ENCODE data around the gene LPAR3. TPM values are rescaled to one million over a fixed set of nuclear protein-coding genes. Genes with fewer than 3 reads are reported as not detected.
"Not testable (repeated sequence)": the region's sequence is repeated elsewhere in the genome, so short reads cannot be mapped to it uniquely, and the experiment has no call there.

LPAR3 gene
- polyA plus RNA-seq, 1 donor, result 1.1 TPM

DNA sequence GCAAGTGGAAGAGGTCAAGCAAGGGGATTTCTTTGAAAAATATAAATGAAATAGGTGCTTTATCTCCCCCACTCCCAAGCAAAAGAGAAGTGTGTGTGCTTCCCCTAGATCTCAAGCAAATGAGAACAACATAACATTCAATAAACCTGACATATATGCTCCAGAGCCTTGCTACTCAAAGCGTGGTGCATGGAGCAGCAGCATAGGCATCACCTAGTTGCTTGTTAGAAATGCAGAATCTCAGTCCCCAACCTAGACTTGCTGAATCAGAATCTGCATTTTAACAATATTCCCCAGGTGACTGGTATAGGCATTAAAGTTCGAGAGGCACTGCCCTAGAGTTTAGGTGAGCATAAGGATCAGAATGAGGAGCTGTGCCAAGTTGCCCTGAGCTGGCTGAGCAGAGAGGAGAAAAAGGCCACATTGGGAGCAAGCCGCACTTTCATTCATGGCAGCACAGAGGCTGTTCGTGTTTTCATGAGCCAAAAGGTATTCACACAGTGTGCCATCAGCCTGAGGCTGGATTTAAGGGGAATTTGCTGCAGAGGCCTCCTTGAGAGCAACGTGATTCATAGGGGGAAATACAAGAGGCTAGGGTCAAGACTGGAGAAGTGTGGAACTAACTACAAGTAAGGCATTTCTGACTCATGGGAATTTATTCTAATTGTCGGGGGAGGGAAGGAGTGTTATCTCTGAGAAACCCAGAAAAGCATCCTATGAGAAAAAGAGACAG, 14.3 kb upstream of the LPAR3 start:
- no peak overlapping the region for H3K27ac ChIP-seq (ENCODE audit: low read length)
- H3K4me3 ChIP-seq (ENCODE audit: low read length), result no peak overlapping the region
- no peaks in the 10 kb centered on the region for H3K4me1 ChIP-seq (ENCODE audit: control insufficient read depth, insufficient read depth, low read length)
- DNase-seq, result no peak
- no peaks in the 10 kb centered on the region for H3K27me3 ChIP-seq (ENCODE audit: control insufficient read depth, insufficient read depth, low read length)
- no peaks in the 10 kb centered on the region for H3K36me3 ChIP-seq (ENCODE audit: control insufficient read depth, insufficient read depth, low read length)
- WGBS (ENCODE audit: insufficient coverage, low lambda C conversion rate), result 100% methylated on average over 1 of the region's 6 CpGs
- no peaks in the 10 kb centered on the region for H3K9me3 ChIP-seq (ENCODE audit: control insufficient read depth, low read depth, low read length)

DNA sequence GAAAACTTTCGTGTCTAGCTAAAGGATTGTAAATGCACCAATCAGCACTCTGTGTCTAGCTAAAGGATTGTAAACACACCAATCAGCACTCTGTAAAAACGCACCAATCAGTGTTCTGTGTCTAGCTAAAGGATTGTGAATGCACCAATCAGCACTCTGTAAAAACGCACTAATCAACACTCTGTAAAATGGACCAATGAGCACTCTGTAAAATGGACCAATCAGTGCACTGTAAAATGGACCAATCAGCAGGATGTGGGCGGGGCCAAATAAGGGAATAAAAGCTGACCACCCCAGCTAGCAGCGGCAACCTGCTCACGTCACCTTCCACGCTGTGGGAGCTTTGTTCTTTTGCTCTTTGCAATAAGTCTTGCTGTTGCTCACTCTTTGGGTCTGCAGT, 9.7 kb upstream of the LPAR3 start:
- not testable (repeated sequence) for H3K9me3 ChIP-seq (ENCODE audit: control insufficient read depth, low read depth, low read length); H3K27me3 ChIP-seq (ENCODE audit: control insufficient read depth, insufficient read depth, low read length); H3K4me3 ChIP-seq (ENCODE audit: low read length); H3K36me3 ChIP-seq (ENCODE audit: control insufficient read depth, insufficient read depth, low read length); H3K27ac ChIP-seq (ENCODE audit: low read length); H3K4me1 ChIP-seq (ENCODE audit: control insufficient read depth, insufficient read depth, low read length); DNase-seq
- WGBS (ENCODE audit: insufficient coverage, low lambda C conversion rate), result no CpG with 5 or more reads among the region's 7 CpGs

DNA sequence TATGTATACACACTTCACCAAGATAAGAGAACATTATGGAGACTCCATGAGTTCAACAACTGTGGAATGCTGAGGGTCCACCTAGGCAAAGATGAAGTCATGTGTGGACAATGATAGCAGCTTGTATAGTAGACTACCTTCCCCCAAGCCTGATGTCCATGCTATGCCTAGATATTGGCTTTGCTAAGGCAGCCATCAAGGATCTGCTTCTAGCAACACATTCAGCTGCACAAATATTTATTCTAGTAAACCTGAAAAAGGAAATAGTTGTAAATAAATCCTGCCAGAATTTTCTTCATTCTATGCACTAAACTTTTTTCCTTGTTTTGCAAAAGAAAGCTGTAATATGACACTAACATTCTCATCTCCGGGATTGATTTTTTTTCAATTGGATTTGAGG, 7.0 kb upstream of the LPAR3 start:
- Histone ChIP-seq H3K9me3 (ENCODE audit: control insufficient read depth, low read depth, low read length) (no peaks in the 10 kb centered on the region), H3K4me1 (ENCODE audit: control insufficient read depth, insufficient read depth, low read length) (no peaks in the 10 kb centered on the region), H3K27ac (ENCODE audit: low read length) (no peak overlapping the region), H3K4me3 (ENCODE audit: low read length) (no peak overlapping the region), H3K27me3 (ENCODE audit: control insufficient read depth, insufficient read depth, low read length) (peaks cover 13% of the 10 kb centered on the region), H3K36me3 (ENCODE audit: control insufficient read depth, insufficient read depth, low read length) (no peaks in the 10 kb centered on the region)
- no peak for DNase-seq
- no CpG with 5 or more reads among the region's 1 CpG for WGBS (ENCODE audit: insufficient coverage, low lambda C conversion rate)

DNA sequence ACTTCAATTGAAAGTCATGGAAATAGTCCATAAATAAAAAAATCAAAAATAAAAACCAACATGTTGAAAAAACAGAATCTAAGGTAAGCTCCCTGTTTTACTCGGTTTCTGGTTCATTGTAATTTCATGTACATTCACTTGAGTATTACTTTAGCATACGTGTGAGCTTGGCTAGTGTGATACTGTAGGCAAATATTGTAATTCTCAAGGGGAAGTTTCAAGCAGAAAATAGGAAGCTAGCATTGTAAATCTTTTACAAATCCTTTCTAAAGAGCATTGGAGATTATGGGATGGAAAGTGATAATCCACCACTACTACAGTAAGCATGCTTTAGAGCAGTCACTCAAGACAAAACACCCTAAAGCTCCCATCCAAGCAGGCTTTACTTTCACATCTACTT, 3.3 kb upstream of the LPAR3 start:
- no peak overlapping the region for H3K4me3 ChIP-seq (ENCODE audit: low read length)
- H3K27me3 ChIP-seq (ENCODE audit: control insufficient read depth, insufficient read depth, low read length), result peaks cover 45% of the 10 kb centered on the region
- H3K36me3 ChIP-seq (ENCODE audit: control insufficient read depth, insufficient read depth, low read length), result no peaks in the 10 kb centered on the region
- no peaks in the 10 kb centered on the region for H3K9me3 ChIP-seq (ENCODE audit: control insufficient read depth, low read depth, low read length)
- WGBS (ENCODE audit: insufficient coverage, low lambda C conversion rate), result no CpG with 5 or more reads among the region's 2 CpGs
- DNase-seq, result no peak
- no peak overlapping the region for H3K27ac ChIP-seq (ENCODE audit: low read length)
- H3K4me1 ChIP-seq (ENCODE audit: control insufficient read depth, insufficient read depth, low read length), result no peaks in the 10 kb centered on the region

DNA sequence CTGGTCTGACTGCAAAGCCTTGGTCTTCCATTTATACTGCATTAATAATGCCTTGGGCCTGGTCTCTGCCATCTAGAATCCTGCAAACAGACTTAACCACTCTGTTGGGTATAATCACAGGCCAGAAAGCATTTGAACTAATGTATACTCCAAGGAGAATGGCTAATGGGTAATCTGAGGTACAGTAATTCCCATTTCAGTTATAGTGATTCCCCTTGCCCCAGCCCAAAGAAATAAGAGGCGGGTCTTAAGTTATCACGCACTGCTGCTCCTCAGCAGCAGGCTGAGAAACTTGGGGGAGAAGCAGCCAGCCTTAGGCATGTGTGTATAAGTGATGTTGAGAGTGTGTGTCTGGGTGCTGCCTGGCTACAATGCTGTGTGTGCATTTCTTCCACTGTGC, 2.4 kb downstream of the LPAR3 start:
- H3K36me3 ChIP-seq (ENCODE audit: control insufficient read depth, insufficient read depth, low read length), result no peaks in the 10 kb centered on the region
- peaks cover 40% of the 10 kb centered on the region for H3K27me3 ChIP-seq (ENCODE audit: control insufficient read depth, insufficient read depth, low read length)
- WGBS (ENCODE audit: insufficient coverage, low lambda C conversion rate), result no CpG with 5 or more reads among the region's 2 CpGs
- no peaks in the 10 kb centered on the region for H3K9me3 ChIP-seq (ENCODE audit: control insufficient read depth, low read depth, low read length)
- H3K27ac ChIP-seq (ENCODE audit: low read length), result no peak overlapping the region
- DNase-seq, result no peak
- no peak overlapping the region for H3K4me3 ChIP-seq (ENCODE audit: low read length)
- no peaks in the 10 kb centered on the region for H3K4me1 ChIP-seq (ENCODE audit: control insufficient read depth, insufficient read depth, low read length)

DNA sequence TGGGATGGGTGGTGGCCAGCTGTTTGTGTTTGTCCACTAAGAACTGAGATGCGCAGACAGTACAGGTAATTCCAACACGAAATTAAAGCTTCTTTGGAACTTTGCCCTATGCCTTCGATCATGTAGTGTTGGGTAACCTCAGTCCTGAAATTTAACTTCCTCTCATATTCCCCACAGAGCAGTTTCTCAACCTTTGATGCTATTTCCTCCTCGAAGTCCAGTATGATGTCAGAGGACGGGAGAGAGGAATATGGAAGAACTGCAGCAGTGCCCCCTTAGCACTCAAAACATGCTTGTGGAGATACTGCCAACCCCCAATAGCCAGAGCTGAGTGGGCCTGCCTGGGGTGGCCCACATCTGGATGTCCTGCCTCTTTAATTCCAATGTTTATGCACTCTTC, 3.6 kb downstream of the LPAR3 start:
- peak; percentile 43 to 60 for DNase-seq
- H3K36me3 ChIP-seq (ENCODE audit: control insufficient read depth, insufficient read depth, low read length), result no peaks in the 10 kb centered on the region
- no peaks in the 10 kb centered on the region for H3K9me3 ChIP-seq (ENCODE audit: control insufficient read depth, low read depth, low read length)
- H3K4me3 ChIP-seq (ENCODE audit: low read length), result no peak overlapping the region
- H3K27me3 ChIP-seq (ENCODE audit: control insufficient read depth, insufficient read depth, low read length), result peaks cover 29% of the 10 kb centered on the region
- H3K4me1 ChIP-seq (ENCODE audit: control insufficient read depth, insufficient read depth, low read length), result no peaks in the 10 kb centered on the region
- H3K27ac ChIP-seq (ENCODE audit: low read length), result no peak overlapping the region
- no CpG with 5 or more reads among the region's 5 CpGs for WGBS (ENCODE audit: insufficient coverage, low lambda C conversion rate)

DNA sequence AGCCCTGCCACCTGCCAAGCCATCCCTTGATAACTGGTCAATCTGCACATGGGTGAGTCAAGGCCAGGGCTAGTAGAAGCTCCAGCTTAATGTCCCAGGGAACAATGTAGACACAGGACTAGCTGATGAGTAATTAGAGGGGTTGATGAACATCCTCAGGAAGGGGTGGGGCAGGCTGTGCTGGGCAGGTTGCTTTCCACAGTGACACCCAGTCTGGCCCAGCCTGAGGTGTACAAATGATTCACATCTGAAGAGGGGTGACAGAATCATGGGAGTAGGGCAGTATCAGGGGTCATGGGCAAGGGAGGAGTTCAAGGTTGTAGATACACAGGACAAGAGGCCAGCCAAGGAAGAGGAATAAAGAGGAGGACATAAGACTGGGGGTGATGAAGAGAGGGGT, 4.3 kb downstream of the LPAR3 start:
- no peak overlapping the region for H3K4me3 ChIP-seq (ENCODE audit: low read length)
- H3K27ac ChIP-seq (ENCODE audit: low read length), result no peak overlapping the region
- no peak for DNase-seq
- peaks cover 22% of the 10 kb centered on the region for H3K27me3 ChIP-seq (ENCODE audit: control insufficient read depth, insufficient read depth, low read length)
- H3K9me3 ChIP-seq (ENCODE audit: control insufficient read depth, low read depth, low read length), result no peaks in the 10 kb centered on the region
- no peaks in the 10 kb centered on the region for H3K36me3 ChIP-seq (ENCODE audit: control insufficient read depth, insufficient read depth, low read length)
- H3K4me1 ChIP-seq (ENCODE audit: control insufficient read depth, insufficient read depth, low read length), result no peaks in the 10 kb centered on the region

DNA sequence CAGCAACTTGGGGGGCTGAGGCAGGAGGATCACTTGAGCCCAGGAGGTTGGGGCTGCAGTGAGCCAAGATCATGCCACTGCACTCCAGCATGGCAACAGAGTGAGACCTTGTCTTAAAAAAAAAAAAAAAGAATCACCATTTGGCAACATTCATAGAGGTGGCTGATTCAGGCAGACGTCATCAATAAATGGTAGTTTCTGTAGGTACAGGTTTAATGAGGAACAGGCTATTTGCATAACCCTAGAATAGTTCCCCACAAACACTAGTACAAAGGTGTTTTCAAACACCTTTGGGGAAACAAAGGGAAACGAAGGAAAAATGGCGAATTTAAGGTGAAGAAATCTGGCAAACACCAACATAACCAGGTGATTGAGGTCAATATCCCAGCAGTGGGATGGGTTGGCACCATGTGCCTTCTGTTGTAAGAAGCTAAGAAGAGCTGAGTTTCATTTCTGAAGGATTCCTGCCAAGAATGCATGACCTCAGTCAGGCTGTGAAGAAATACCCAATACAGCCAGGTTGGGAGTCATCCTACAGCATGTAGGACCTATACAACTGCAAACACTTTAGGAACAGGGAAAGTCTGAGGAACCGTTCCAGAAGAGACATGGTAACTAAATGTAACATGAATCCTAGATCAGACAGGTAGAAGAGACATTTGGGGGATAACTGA, 5.6 kb downstream of the LPAR3 start:
- WGBS (ENCODE audit: insufficient coverage, low lambda C conversion rate), result 93% methylated on average over 2 of the region's 4 CpGs
- no peaks in the 10 kb centered on the region for H3K36me3 ChIP-seq (ENCODE audit: control insufficient read depth, insufficient read depth, low read length)
- peaks cover 10% of the 10 kb centered on the region for H3K27me3 ChIP-seq (ENCODE audit: control insufficient read depth, insufficient read depth, low read length)

DNA sequence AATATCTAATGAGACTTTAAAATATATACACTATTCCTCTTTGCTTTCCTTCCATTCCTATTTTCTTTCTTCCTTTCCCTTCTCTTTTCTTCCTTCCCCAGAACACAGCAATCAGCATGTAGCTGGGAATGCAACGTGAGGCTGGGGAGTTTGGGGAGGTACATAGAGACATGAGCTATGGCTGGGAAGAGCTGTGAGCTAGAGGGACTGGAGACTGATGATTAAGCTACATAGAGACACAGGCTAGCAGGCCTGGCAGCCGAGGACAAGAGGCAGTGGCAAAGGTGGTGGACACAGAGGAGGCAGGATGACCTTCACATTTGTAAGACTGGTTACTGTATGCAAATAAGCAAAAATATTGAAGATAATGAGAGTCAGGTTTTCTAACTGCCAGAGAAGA, 7.5 kb downstream of the LPAR3 start:
- no peak overlapping the region for H3K4me3 ChIP-seq (ENCODE audit: low read length)
- no peaks in the 10 kb centered on the region for H3K36me3 ChIP-seq (ENCODE audit: control insufficient read depth, insufficient read depth, low read length)
- no peak for DNase-seq
- WGBS (ENCODE audit: insufficient coverage, low lambda C conversion rate), result no CpG with 5 or more reads among the region's 2 CpGs
- H3K4me1 ChIP-seq (ENCODE audit: control insufficient read depth, insufficient read depth, low read length), result no peaks in the 10 kb centered on the region
- no peak overlapping the region for H3K27ac ChIP-seq (ENCODE audit: low read length)
- no peaks in the 10 kb centered on the region for H3K9me3 ChIP-seq (ENCODE audit: control insufficient read depth, low read depth, low read length)
- H3K27me3 ChIP-seq (ENCODE audit: control insufficient read depth, insufficient read depth, low read length), result no peaks in the 10 kb centered on the region

More for the DNA sequence above, 5.6 kb downstream of the LPAR3 start:
- DNase-seq, result peak; percentile 18 to 34
- Histone ChIP-seq H3K4me1 (ENCODE audit: control insufficient read depth, insufficient read depth, low read length) (no peaks in the 10 kb centered on the region), H3K9me3 (ENCODE audit: control insufficient read depth, low read depth, low read length) (no peaks in the 10 kb centered on the region), H3K27ac (ENCODE audit: low read length) (no peak overlapping the region), H3K4me3 (ENCODE audit: low read length) (no peak overlapping the region)

DNA sequence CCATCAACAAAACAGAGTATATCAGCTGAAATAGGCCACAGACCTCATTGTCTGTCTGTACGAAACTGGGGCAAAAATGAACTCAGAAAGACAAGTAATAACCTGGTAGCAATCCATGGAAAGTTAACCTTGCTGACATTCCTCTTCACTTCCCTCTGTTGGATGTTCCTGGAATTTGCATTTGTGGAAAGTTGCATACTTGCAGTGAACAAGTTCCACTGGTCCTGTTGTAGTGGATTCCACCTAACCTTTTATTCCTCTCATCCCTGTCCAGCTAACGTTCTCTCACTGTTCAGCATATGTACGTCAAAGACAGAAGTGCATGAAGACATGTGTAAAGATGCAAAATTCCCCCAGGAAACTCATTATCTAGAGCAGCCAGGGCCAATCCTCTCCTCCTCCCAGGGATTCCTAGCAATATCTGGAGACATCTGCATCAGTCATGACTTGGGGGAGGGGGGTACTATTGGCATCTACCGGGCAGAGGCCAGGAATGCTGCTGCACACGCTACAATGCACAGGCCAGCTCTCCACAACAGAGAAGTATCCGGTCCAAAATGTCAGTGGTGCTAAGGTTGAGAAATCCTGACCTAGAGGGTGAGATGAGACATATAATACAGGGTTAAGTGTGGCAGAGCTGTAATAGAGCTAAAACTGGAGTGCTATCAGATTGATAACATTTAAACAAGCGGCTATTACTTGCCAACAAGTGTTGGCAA, 8.2 kb downstream of the LPAR3 start:
- Histone ChIP-seq H3K27me3 (ENCODE audit: control insufficient read depth, insufficient read depth, low read length) (no peaks in the 10 kb centered on the region), H3K27ac (ENCODE audit: low read length) (no peak overlapping the region), H3K4me1 (ENCODE audit: control insufficient read depth, insufficient read depth, low read length) (no peaks in the 10 kb centered on the region), H3K36me3 (ENCODE audit: control insufficient read depth, insufficient read depth, low read length) (no peaks in the 10 kb centered on the region), H3K9me3 (ENCODE audit: control insufficient read depth, low read depth, low read length) (no peaks in the 10 kb centered on the region), H3K4me3 (ENCODE audit: low read length) (no peak overlapping the region)
- no peak for DNase-seq
- WGBS (ENCODE audit: insufficient coverage, low lambda C conversion rate), result no CpG with 5 or more reads among the region's 7 CpGs
